HG03520 (cell line): ENCODE measurements around the gene ATRNL1.
A peak's percentile ranks its signal among the peaks of the same experiment; 100 is the strongest.

Experiments
- ATAC-seq: cut with Tn5 transposase; IDR thresholded peaks from one replicate; pipeline ENCODE4 v1.9.1; 2021; ENCODE audit warnings: mild to moderate bottlenecking, moderate library complexity; ENCODE audit not compliant: unreplicated experiment

The ATRNL1 gene

GRCh38 chr10:115830265-115830970, 737.3 kb downstream of the ATRNL1 start:
- no peak for ATAC-seq

- no peak for ATAC-seq
These were observed 737.9 kb downstream of the ATRNL1 start for GRCh38 chr10:115831016-115831415.

GRCh38 chr10:115833119-115833518, 740.0 kb downstream of the ATRNL1 start:
- ATAC-seq: no peak

- no peak for ATAC-seq
These were observed 751.4 kb downstream of the ATRNL1 start for GRCh38 chr10:115844591-115844990.

- no peak for ATAC-seq
These were observed 752.8 kb downstream of the ATRNL1 start for GRCh38 chr10:115845921-115846320.

GRCh38 chr10:115846528-115846927, 753.4 kb downstream of the ATRNL1 start:
- ATAC-seq: no peak

GRCh38 chr10:115849197-115849596, 756.0 kb downstream of the ATRNL1 start:
- no peak for ATAC-seq

GRCh38 chr10:115850666-115851065, 757.5 kb downstream of the ATRNL1 start:
- no peak for ATAC-seq

GRCh38 chr10:115851695-115852094, 758.5 kb downstream of the ATRNL1 start:
- ATAC-seq: no peak

GRCh38 chr10:115854740-115855435, 761.7 kb downstream of the ATRNL1 start:
- ATAC-seq: no peak

GRCh38 chr10:115856580-115856979, 763.4 kb downstream of the ATRNL1 start:
- no peak for ATAC-seq

- ATAC-seq: no peak
These were observed 764.7 kb downstream of the ATRNL1 start for GRCh38 chr10:115857856-115858255.

- ATAC-seq: no peak
These were observed 767.3 kb downstream of the ATRNL1 start for GRCh38 chr10:115860182-115861107.

GRCh38 chr10:115861455-115861854, 768.3 kb downstream of the ATRNL1 start:
- no peak for ATAC-seq

GRCh38 chr10:115861864-115862263, 768.7 kb downstream of the ATRNL1 start:
- ATAC-seq: no peak

GRCh38 chr10:115866174-115866573, 773.0 kb downstream of the ATRNL1 start:
- no peak for ATAC-seq

GRCh38 chr10:115866691-115867090, 773.5 kb downstream of the ATRNL1 start:
- no peak for ATAC-seq

GRCh38 chr10:115867305-115867704, 774.1 kb downstream of the ATRNL1 start:
- no peak for ATAC-seq

GRCh38 chr10:115871855-115872254, 778.7 kb downstream of the ATRNL1 start:
- ATAC-seq: no peak

- ATAC-seq: no peak
These were observed 782.0 kb downstream of the ATRNL1 start for GRCh38 chr10:115875172-115875571.

GRCh38 chr10:115879372-115880089, 786.4 kb downstream of the ATRNL1 start:
- peak; percentile 88 for ATAC-seq
